ENCODE results near the gene SEZ6L. TPM values are rescaled to one million over a fixed set of nuclear protein-coding genes. Genes with fewer than 3 reads are reported as not detected.

SEZ6L gene
- total and polyA plus RNA-seq, 10 of the 15 experiments (the other 5 are each of a cell fraction or from before 2014, with no cell fraction given) = not detected

DNA sequence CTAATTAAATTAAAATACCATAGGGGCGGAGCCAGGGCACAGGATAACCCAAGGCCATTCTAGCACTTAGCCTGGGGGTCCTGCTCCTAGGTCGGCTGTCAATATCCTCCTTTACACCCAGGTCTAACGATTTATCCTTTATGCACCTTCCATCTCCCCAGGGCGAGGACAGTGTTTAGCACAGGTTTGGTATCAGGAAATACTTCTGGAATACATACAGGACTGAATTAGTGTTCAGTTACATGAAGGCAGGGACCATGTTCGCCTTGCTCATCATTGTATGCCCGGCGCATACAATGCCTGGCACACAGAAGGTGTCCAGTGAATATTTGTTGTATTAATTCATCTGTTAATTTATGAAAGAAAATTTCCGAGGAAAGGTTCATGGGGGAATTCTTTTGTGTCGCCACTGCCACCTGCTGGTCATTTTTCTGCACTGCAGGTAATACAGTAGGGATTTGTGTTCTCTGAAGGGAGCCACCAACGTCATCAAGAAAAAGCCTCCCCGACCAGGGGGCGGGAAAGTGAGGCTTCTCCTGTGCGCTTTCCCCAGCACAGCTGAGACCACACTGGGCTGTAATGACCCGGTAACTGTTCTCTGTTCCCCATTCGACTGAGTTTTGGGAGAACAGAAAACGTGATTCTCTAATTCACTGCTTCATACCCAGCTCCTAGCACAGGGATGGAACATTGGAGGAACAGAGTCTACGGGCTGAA, 191.1 kb downstream of the SEZ6L start (continued):
- TF ChIP-seq ZNF592 (IDR thresholded peaks at IDR 0.05) = no peak
- TF ChIP-seq FOS (IDR thresholded peaks at IDR 0.05; ENCODE audit: borderline replicate concordance, extremely low read depth, insufficient read length) = no peak
- TF ChIP-seq SRF (IDR thresholded peaks at IDR 0.05; ENCODE audit: low read depth in 2 of 2, low read length in 2 of 2) = no peak

- H3K79me2 ChIP-seq (ENCODE audit: control insufficient read depth, insufficient read depth, low read length) = no peaks in the 10 kb centered on the region
- no peak for DNase-seq (ENCODE audit: low read depth, low spot score)
- H3K4me2 ChIP-seq (ENCODE audit: control insufficient read depth, insufficient read depth) = no peak overlapping the region
- no peak overlapping the region for H3K27ac ChIP-seq (ENCODE audit: control insufficient read depth, insufficient read depth)
- ChIA-PET RAD21 (ENCODE audit: unreplicated experiment) (no interaction called here), SMC1A (ENCODE audit: uncharacterized antibody, unreplicated experiment) (interaction anchor here (7.4 kb wide), 1 partner anchor 99 kb away, joined by 51 read pairs; no protein-coding TSS in a partner anchor), POLR2A (no interaction called here), CTCF (interaction anchor here (1.0 to 2.1 kb wide), 3 partner anchors 12 to 279 kb away, joined by 3 to 8 read pairs (median 3); no protein-coding TSS in a partner anchor)
- no peaks in the 10 kb centered on the region for H3K36me3 ChIP-seq (ENCODE audit: control insufficient read depth in 2 of 2, insufficient read depth in 2 of 2, low read length in 1 of 2)
- intact Hi-C loops (cut with micrococcal nuclease; ENCODE audit: unreplicated experiment) (no loop called here), in situ Hi-C loops (cut with MboI) (no loop called here)
- FAIRE-seq = no peak
- 22% methylated on average over 3 of the region's 3 CpGs for WGBS (ENCODE audit: insufficient coverage, insufficient replicate concordance, low lambda C conversion rate, missing lambda C conversion rate)
- H3K4me3 ChIP-seq = no peak overlapping the region
- H4K20me1 ChIP-seq (ENCODE audit: control insufficient read depth, insufficient read depth) = no peaks in the 10 kb centered on the region
- ATAC-seq = no peak
- no peaks in the 10 kb centered on the region for H3K27me3 ChIP-seq (replicated peaks in 1 of 2; ENCODE audit: control insufficient read depth in 2 of 2, insufficient read depth in 2 of 2, low read length in 1 of 2)
- TF ChIP-seq CBFB (IDR thresholded peaks at IDR 0.05; ENCODE audit: low read depth) (no peak), RAD51 (IDR thresholded peaks at IDR 0.05) (no peak), TCF12 (IDR thresholded peaks at IDR 0.05; ENCODE audit: low read depth, low read length) (no peak), ZNF622 (IDR thresholded peaks at IDR 0.05) (no peak), DPF2 (IDR thresholded peaks at IDR 0.05) (no peak)
- H3K4me1 ChIP-seq (ENCODE audit: control insufficient read depth, insufficient read depth, low read length) = no peaks in the 10 kb centered on the region
- no TSS peak for BruUV-seq (replicated peaks)
- no peak overlapping the region for H3K9ac ChIP-seq (ENCODE audit: control insufficient read depth, insufficient read depth, low read length)
- no peaks in the 10 kb centered on the region for H3K9me3 ChIP-seq (replicated peaks; ENCODE audit: control insufficient read depth, insufficient read depth, low read length)
- H2AFZ ChIP-seq (ENCODE audit: control insufficient read depth, low read depth, low read length) = no peak overlapping the region
Observed at GRCh38 chr22:26362471-26362870, 193.2 kb downstream of the SEZ6L start.
